ENCODE data around the gene PAQR7. TPM values are rescaled to one million over a fixed set of nuclear protein-coding genes. Genes with fewer than 3 reads are reported as not detected.

PAQR7 gene
- total RNA-seq, 1 donor from 2014 or later: 24.0 TPM

DNA sequence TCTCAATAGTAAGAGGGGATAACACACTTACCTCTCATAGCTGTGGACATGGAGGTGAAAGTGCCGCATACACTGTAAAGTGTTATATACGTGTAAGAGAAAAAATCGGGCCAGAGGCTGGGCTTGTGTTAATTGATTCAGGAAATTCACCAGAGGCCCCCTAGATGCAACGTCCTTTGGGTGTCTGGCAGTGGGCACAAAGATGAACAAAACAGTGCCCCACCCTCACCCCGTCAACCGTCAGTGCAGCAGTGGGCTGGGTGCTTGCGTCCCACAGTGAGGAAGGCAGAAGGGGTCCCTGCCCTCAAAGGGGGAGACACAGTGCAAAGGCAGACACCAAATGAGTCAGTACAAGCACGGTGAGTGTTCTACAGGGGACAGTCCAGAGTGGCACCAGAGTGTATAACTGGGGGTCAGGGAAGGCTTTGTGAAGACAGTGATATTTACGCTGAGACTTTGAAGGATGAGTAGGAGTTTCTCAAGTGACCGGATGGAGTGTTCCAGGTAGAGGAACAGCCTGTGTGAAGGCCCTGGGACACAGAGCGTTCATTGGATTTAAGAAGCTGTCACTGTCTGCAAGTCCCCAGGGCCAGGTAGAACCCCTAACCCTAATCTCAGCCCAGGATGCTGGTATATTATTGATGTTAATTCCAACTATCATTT, 62.3 kb downstream of the PAQR7 start:
- TF ChIP-seq, protein P1, sequence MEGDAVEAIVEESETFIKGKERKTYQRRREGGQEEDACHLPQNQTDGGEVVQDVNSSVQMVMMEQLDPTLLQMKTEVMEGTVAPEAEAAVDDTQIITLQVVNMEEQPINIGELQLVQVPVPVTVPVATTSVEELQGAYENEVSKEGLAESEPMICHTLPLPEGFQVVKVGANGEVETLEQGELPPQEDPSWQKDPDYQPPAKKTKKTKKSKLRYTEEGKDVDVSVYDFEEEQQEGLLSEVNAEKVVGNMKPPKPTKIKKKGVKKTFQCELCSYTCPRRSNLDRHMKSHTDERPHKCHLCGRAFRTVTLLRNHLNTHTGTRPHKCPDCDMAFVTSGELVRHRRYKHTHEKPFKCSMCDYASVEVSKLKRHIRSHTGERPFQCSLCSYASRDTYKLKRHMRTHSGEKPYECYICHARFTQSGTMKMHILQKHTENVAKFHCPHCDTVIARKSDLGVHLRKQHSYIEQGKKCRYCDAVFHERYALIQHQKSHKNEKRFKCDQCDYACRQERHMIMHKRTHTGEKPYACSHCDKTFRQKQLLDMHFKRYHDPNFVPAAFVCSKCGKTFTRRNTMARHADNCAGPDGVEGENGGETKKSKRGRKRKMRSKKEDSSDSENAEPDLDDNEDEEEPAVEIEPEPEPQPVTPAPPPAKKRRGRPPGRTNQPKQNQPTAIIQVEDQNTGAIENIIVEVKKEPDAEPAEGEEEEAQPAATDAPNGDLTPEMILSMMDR (IDR thresholded peaks at IDR 0.05; ENCODE audit: unreplicated experiment): no peak
- DNase-seq (ENCODE audit: low spot score in 2 of 2, unreplicated experiment in 2 of 2): no peak

More for the DNA sequence above, 62.3 kb downstream of the PAQR7 start:
- no peak overlapping the region for H3K4me3 Mint-ChIP-seq
- H3K27me3 Mint-ChIP-seq (ENCODE audit: low read depth): no peaks in the 10 kb centered on the region
- H3K36me3 Mint-ChIP-seq: peaks cover 9% of the 10 kb centered on the region
- no peaks in the 10 kb centered on the region for H3K9me3 Mint-ChIP-seq
- H3K4me1 Mint-ChIP-seq: peaks cover 5% of the 10 kb centered on the region
- H3K27ac Mint-ChIP-seq: no peak overlapping the region

Small RNA genes lying within 50 kb of the gene (microRNA-seq; reads per million reads assigned to microRNA genes)
- not detected for gene MIR3917

Other genes starting within 250 kb of the PAQR7 start
- gene SELENON, start 75.5 kb downstream of the PAQR7 start, total RNA-seq: 71.6 to 74.1 TPM (median 72.8 TPM) in 3 replicates
- gene MTFR1L, start 55.8 kb downstream of the PAQR7 start, total RNA-seq: 74.3 to 76.6 TPM (median 74.7 TPM) in 3 replicates
- gene AUNIP, start 16.3 kb downstream of the PAQR7 start, total RNA-seq: 2.4 to 2.8 TPM (median 2.7 TPM) in 3 replicates
- 464 to 480 TPM (median 472 TPM) in 3 replicates for gene STMN1, start 30.7 kb upstream of the PAQR7 start, total RNA-seq
- 8.7 to 9.9 TPM (median 9.1 TPM) in 3 replicates for gene PAFAH2, start 122.4 kb upstream of the PAQR7 start, total RNA-seq
- gene EXTL1, start 146.1 kb upstream of the PAQR7 start, total RNA-seq: 6.9 to 8.2 TPM (median 7.1 TPM) in 3 replicates
- gene SLC30A2, start 170.4 kb upstream of the PAQR7 start, total RNA-seq: 9.2 to 10.7 TPM (median 10.3 TPM) in 3 replicates
- gene TRIM63, start 191.9 kb upstream of the PAQR7 start, total RNA-seq: 1.4 to 1.9 TPM (median 1.7 TPM) in 3 replicates
- 18.3 to 19.4 TPM (median 19.1 TPM) in 3 replicates for gene PDIK1L, start 236.1 kb upstream of the PAQR7 start, total RNA-seq

Measured in mesothelial cell of epicardium (in vitro differentiated cells).